Hepatic stellate cell (primary cell): ENCODE measurements around the gene TNFRSF4.

Experiments
- DNase-seq: peaks from one replicate; pipeline ENCODE4 v3.0.0; 2011; ENCODE audit warnings: low spot score

TNFRSF4 gene

DNA sequence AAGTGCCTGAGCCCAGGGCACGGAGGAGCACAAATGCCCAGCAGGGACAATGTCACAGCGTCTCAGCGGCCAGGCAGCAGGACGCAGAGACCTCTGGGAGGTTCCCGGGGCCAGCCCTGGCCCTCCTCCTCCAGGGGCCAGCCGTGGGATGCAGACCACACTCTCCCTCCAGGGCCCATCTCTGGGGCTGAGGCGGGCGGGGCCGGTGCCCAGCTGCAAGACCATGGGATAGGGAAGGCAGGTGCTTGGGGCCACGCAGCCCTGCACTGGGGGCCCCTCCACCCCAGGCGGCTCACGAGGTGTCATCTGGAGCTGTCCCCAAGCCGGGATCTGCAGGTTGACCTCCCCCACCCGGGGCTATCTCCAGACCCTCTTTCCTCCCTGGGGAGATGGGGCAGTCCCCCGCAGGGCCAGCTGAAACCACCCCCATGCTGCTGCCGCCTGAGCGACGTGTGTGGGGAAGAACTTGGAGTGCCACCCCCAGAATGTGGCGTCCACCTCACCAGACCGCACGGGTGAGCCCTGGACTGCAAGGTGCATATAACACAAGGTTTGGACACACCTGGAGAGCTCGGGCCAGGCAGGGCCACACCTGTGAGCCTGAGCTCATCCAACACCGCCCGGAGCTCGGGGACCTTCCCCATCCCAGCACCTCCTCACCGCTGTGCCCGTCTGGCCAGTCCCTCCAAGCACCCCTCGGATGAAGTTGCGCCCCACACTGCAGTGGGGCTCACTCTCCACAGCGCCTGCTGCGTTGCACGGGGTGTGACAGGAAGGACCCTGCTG lies 44.3 kb downstream of the TNFRSF4 start:
- no peak for DNase-seq

DNA sequence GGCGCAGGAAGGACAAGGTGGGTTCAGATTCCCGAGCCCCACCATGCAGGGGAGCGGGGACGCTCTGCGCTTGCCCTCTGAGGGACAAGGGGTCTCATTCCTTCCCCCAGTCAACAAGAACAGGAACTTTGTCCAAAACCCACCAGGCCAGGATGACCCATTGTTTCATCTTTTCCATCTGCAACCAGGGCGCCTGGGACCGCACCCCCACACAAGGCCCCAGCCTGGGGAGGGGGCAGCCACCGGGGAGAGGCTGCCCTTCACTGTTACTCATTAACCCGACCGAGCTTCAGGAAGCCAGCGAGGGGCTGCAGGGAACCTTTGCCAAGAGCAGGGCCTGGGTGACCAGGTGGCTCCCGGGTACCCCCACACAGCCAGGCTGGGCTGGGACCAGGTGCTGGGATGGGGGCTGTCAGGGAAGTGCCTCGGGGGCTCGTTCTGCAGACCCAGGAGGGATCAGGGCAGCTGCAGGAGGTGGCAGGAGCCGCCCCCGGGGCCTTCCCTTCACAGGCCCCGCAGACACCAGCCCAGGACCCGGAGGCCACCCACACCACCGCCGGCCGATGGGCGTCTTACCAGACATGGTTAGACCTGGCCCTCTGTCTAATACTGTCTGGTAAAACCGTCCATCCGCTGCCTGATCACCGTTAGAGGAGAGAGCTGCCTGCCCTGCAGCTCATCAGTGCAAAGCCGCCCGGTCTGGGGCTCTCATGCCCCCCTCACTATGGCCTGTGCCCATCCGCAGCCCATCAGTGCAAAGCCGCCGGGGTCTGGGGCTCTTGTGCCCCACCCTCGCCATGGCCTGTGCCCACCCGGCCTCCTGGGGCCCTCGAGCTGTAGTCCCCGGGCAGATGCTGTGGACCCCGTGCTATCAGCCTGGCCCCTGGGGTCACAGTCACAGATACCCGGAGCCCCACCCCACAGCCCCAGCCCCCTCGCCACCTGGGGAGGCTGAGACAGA lies 45.2 kb downstream of the TNFRSF4 start:
- no peak for DNase-seq

DNA sequence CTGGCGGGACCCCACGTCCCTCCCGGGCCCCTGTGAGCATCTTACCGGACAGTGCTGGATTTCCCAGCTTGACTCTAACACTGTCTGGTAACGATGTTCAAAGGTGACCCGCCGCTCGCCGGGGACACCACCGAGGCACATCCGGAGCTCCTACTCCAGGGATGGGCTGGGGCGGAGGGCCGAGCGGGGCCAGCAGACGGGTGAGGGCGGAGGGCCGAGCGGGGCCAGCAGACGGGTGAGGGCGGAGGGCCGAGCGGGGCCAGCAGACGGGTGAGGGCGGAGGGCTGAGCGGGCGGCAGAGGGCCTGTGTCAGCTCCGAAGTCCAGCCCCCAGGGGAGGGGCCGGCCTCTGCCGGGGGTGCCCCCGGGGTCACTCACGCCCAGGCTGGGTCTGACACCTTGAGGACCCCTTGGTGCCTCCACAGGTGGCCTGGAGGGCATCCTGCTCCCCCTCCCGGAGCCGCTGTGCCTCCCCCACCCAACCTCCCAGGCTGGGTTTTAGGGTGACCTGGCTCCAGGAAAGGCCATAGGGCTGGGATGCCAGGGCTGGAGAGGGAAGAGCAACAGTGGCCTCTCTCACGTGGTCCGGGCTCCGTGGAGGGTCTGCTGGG lies 46.0 kb downstream of the TNFRSF4 start:
- DNase-seq: no peak

DNA sequence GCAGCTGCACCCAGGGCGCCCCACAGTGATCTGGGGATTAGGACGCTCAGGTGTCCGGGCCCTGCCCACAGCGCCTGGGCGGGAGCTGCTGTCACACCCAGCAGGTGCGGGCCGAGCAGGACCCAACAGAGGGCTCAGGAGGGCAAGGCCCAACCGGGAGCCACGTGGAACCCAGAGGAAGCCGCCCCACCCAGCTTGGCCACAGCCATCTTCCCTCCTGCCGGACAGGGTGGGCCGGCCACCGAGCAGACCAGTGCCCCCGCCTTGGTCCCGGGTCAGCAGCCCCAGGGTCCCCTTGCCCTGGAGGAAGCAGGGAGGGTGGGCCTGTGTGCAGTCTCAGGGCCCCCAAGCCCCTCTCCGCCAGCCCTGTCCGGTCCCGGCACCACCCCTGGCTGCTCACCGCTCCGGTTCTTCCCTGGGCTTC lies 46.5 kb downstream of the TNFRSF4 start:
- DNase-seq: no peak

DNA sequence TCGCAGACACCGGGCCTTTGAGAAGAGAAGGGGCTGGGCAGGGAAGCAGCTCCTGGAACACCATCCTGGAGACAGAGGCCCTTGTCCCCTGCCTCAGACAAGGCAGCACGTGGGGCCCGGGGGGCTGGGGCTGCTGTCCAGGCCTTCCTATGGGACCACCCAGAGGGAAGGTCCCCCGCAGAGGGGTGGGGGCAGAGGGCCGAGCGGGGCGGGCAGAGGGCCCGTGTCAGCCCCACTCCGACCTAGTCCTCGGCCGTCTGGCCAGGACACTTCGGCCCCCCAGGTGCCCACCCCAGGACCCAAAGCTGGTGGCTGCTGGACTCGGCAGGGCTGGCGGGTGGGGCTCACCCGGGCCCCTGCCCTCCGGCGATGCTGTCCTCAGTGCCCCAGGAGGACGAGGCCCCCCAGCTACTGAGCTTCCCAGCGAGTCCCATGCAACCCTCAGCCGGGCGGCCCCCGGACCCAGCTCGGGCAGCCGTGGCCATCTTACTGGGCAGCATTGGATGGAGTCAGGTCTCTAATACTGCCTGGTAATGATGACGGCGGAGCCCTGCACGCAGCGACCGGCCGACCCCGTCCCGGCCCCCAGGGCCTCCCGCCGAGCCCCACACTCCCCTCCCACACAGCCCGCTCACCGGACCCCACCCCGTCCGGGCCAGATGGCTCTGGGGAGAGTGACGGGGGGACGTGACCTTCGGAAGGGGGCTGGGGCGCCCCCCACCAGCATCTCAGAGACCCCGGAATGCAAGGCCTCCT lies 47.1 kb downstream of the TNFRSF4 start:
- no peak for DNase-seq

DNA sequence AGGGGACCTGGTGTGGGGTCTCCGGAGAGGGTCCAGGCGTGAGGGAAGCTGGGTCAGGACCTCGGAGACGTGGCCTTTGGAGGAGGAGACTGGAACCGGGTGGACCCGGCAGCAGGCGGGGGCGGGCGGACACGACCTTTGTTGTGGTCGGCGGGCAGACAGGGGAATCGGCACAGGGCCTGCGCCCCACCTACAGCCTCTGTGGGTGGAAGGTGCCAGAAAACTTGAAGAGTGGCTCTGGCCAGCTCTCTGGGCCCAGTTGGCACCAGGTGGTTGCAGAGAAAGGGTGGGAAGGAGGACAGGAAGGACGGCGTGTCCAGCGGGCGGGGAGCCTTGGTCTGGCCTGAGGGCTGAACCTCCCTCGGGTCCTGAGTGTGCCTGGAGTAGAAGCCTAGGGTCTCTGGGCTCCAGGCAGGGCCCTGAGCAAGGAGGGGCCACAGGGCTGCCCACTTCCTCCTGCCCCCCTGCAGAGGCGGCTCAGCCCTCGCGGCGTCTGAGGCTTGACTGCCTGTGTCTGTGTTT lies 48.0 kb downstream of the TNFRSF4 start:
- DNase-seq: no peak

DNA sequence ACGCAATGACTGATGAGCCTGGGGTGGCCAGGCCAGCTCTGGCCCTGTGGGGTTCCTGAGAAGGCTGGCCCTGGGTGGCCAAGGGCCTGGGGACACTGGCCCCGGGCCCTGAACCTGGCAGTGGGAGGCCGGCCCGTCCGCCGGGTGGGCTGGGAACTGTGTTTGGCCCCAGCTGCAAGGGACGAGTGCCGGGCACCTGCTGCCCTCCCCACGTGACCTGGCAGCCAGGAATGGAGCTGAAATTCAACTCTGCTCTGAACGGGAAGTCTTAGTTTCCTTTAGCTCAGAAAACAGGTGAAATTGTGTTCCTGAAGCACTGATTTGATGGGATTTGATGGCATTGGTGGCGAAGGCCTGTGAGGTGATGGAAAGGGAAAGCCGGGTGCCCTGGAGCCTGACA lies 48.5 kb downstream of the TNFRSF4 start:
- DNase-seq: no peak

DNA sequence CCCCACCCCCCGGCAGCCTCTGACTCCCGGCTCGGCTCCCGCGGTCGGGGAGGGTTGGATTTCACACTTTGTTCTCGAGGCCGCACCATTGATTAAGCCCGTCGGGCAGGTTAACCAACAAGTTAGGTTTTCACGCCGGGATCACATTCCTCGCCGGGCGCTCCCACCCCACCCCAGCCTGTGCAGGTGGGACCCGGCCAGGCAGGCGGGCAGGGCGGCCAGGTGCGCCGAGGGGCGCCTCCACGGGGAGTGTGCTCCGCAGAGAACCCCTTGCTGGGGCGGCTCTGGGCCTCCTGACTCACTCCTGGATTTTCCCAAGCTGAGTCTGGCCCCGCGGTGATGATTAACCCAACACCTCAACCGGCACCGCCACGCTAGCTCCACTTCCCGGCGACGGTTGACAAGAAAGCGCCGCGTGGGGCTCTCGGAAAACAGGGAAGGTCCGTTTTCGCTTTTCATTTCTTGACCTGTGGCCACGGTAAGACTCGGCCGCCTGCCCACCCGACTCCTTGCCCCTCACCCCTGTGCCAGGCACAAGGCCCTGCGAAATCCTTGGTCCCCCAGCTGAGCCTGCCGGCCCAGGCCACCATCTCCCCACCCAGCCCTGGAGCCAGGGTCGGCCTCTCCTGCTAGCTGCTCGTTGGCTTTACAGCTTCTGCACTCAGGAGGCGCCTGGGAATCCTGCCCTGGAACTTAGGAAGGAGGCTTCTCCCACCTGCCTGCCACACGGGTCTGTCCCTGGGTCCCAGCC lies 49.1 kb downstream of the TNFRSF4 start:
- no peak for DNase-seq

DNA sequence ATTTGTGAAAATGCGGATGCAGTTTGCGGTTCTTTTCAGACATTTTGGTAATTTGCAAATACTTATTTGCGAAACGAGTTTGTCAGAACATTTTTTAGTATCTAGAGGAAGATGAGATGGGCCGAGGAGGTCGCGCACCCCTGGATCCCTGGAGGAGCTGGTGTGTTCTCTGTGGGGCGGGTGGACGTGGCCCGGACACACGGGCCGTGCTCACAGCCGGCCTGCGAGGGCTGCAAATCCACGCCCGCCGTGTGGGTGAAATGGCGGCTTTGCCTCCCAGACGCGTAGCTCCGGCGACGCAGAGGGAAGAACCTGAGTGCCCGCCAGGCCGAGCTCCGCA lies 49.6 kb downstream of the TNFRSF4 start:
- DNase-seq: no peak

DNA sequence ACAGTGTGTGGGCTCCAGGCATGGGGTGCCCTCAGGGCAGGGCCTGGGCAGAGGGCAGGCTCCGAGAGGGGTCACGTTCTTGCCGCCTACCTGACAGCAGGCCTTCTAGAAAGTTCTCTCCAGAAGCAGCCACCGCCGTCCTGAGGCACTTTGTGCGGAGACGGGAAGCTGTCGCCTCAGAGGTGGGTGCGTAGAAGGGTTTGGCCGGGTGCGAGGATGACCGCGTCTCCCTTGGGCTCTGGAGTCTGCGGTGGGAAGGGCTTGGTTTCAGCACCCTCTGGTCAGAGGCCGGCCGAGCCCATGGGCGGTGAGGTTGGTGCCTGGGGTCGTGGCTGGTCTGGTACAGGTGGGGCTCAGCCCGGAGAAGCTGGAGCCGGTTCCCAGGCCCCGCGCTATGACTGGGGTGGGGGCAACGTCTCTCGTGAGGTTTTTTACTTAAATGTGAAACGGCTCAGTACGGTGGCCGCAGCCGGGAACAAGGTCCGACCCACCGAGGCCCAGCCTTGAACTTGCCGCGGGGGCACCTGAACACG lies 50.3 kb downstream of the TNFRSF4 start:
- DNase-seq: no peak

DNA sequence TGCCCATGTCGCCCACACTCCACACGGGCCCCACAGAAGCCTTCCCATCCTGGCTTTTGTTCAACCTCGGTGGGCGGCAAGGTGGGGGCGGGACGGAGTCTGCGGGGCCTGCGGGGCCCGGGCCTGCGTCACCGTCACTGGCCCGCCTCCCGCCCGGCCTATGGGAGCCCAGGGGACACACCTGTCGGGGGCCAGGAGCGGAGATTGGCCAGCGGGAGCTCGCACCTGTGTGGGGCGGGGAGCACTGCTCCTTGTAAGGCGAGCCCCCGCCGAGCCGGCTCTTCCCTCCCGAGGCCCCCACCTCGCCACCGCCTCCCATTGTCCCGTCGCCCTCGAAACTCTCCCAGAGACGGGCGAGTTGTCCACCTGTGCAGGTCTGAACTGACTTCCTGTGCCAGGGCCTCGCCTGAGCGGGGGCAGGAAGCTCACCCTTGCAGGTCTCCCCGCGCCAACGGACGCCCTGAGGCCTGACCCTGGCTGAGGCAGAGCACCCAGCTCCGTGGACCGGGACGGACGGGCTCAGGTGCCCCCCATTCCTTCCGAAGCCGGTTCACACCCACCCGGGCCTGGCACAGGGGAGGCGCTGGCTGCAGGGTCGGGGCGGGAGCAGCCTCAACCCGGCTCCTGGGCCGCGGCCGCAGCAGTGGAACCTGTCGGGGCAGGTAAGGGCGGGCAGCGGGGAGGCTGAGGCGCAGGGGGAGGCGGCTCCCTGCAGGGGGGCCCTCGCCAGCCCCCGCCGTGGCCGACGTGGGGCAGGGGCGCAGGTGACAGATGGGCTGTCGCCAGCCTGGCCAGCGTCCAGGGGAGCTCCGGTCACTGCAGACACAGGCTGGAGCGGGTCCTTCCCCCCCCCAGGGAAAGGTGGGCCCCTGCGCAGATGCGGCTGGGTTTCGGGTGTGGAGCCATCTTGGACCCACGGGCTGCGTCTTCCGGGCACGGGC lies 51.1 kb downstream of the TNFRSF4 start:
- DNase-seq: no peak

DNA sequence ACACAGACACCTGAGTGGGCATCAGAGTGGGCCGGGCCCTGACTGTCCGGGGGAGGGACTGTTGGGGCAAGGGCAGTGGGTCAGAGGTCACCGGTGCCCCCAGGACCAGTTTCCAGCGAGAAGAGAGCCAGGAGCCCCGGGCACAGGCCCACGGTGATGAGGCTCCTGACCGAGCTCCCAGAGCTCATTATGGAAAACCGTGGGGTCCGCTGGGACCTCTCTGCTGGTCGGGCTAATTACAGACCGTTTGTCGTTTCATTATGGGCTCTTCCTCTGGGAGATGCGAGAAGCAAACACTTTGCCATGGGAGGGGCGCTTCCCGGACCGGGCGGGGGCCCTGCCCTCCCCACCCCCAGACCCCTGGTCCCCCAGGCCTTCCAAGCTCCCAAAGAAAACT lies 52.3 kb downstream of the TNFRSF4 start:
- DNase-seq: no peak
